ENCODE data around the gene SLC27A2.

Gene SLC27A2

DNA sequence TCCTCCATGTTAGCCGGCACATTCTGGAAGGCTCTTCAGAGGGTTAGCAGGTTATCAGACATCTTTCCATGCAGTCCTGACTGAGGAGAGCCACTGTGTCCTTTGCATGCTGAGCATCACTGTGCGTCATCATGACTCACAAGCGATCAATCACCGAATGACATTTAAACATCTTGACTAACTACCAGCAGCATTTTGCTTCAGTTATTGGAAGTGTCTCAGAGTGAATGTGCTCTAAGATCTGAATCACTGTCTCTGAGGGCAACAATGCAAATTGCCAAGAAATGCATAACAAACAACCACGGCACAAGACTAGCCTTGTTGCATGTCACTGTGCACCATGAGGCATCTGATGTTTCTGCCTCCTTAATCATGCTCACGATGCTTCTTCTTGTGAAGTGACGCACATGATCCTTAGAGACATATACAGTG lies 44.6 kb upstream of the SLC27A2 start:
- H3K27ac ChIP-seq (ENCODE audit: low read depth, low read length): no peak overlapping the region
- H3K79me2 ChIP-seq (ENCODE audit: insufficient read depth, low read length): no peaks in the 10 kb centered on the region
- no peaks in the 10 kb centered on the region for H3F3A ChIP-seq (ENCODE audit: insufficient read depth)
- no peak overlapping the region for H3K9ac ChIP-seq (ENCODE audit: low read length)
- H4K20me1 ChIP-seq (ENCODE audit: low read depth, low read length): no peaks in the 10 kb centered on the region
- H3K9me2 ChIP-seq (replicated peaks; ENCODE audit: insufficient read depth, low read length): no peaks in the 10 kb centered on the region
- no peak overlapping the region for H3K4me3 ChIP-seq (ENCODE audit: insufficient read depth, low read length, poor library complexity, severe bottlenecking)
- no peak overlapping the region for H3K4me2 ChIP-seq (ENCODE audit: low read depth, low read length, poor library complexity, severe bottlenecking)
- no peak for TF ChIP-seq EZH2phosphoT487 (conservative IDR thresholded peaks at IDR 0.05; ENCODE audit: low read length)
- TF ChIP-seq, protein P1, sequence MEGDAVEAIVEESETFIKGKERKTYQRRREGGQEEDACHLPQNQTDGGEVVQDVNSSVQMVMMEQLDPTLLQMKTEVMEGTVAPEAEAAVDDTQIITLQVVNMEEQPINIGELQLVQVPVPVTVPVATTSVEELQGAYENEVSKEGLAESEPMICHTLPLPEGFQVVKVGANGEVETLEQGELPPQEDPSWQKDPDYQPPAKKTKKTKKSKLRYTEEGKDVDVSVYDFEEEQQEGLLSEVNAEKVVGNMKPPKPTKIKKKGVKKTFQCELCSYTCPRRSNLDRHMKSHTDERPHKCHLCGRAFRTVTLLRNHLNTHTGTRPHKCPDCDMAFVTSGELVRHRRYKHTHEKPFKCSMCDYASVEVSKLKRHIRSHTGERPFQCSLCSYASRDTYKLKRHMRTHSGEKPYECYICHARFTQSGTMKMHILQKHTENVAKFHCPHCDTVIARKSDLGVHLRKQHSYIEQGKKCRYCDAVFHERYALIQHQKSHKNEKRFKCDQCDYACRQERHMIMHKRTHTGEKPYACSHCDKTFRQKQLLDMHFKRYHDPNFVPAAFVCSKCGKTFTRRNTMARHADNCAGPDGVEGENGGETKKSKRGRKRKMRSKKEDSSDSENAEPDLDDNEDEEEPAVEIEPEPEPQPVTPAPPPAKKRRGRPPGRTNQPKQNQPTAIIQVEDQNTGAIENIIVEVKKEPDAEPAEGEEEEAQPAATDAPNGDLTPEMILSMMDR (IDR thresholded peaks at IDR 0.05; ENCODE audit: insufficient read depth, low read length, poor library complexity, severe bottlenecking): no peak
- H2AFZ ChIP-seq (ENCODE audit: low read depth, low read length, severe bottlenecking): no peak overlapping the region
- H3K9me3 ChIP-seq (ENCODE audit: insufficient read depth, low read length): no peaks in the 10 kb centered on the region
- no peaks in the 10 kb centered on the region for H3K36me3 ChIP-seq (ENCODE audit: low read length)
- H3K27me3 ChIP-seq (ENCODE audit: low read length): no peaks in the 10 kb centered on the region

DNA sequence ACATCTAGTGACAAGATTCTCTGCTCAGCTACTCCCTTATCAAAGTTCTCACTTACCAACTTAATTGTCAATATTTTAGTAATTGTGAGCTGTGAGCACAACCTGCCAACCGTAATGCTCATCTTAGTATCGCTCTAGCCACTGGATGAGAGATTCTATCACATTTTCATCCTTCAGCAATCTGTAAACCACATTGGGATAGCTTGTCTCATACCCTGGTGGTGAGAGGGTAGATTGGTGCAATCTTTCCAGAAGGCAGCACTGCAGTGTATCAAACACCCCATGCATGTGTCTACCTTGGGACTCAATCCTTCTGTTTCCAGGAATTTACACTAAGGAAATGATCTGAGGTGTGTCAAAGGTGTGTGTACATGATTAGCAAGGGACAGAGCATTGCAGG lies 44.1 kb upstream of the SLC27A2 start:
- no peaks in the 10 kb centered on the region for H3K36me3 ChIP-seq (ENCODE audit: low read length)
- H3K9ac ChIP-seq (ENCODE audit: low read length): no peak overlapping the region
- no peaks in the 10 kb centered on the region for H3K79me2 ChIP-seq (ENCODE audit: insufficient read depth, low read length)
- TF ChIP-seq EZH2phosphoT487 (conservative IDR thresholded peaks at IDR 0.05; ENCODE audit: low read length): no peak
- TF ChIP-seq, protein P1 (IDR thresholded peaks at IDR 0.05; ENCODE audit: insufficient read depth, low read length, poor library complexity, severe bottlenecking): no peak
- H3K9me3 ChIP-seq (ENCODE audit: insufficient read depth, low read length): no peaks in the 10 kb centered on the region
- no peak overlapping the region for H3K4me2 ChIP-seq (ENCODE audit: low read depth, low read length, poor library complexity, severe bottlenecking)
- no peak overlapping the region for H2AFZ ChIP-seq (ENCODE audit: low read depth, low read length, severe bottlenecking)
- H3K4me3 ChIP-seq (ENCODE audit: insufficient read depth, low read length, poor library complexity, severe bottlenecking): no peak overlapping the region
- no peaks in the 10 kb centered on the region for H4K20me1 ChIP-seq (ENCODE audit: low read depth, low read length)
- H3K27me3 ChIP-seq (ENCODE audit: low read length): no peaks in the 10 kb centered on the region
- H3K27ac ChIP-seq (ENCODE audit: low read depth, low read length): no peak overlapping the region
- H3F3A ChIP-seq (ENCODE audit: insufficient read depth): no peaks in the 10 kb centered on the region
- no peaks in the 10 kb centered on the region for H3K9me2 ChIP-seq (replicated peaks; ENCODE audit: insufficient read depth, low read length)

DNA sequence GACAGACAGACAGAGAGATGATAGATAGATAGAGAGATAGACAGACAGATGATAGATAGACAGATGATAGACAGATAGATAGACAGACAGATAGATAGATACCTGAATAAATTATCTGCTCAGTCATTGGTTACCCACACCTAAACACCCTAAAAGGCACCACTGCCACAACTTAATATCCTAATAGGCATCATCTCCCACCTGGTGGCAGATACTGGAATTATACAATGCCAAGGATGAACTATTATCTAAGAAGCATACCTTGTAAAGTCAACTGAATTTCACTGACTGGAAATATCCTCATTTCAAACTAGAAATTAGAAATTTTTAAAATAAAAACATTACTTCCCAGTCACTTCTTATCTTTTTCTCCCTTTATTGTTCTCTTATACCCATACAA lies 43.6 kb upstream of the SLC27A2 start:
- Histone ChIP-seq H3K9me3 (ENCODE audit: insufficient read depth, low read length) (no peaks in the 10 kb centered on the region), H4K20me1 (ENCODE audit: low read depth, low read length) (no peaks in the 10 kb centered on the region), H3F3A (ENCODE audit: insufficient read depth) (no peaks in the 10 kb centered on the region), H3K9ac (ENCODE audit: low read length) (no peak overlapping the region), H3K27me3 (ENCODE audit: low read length) (no peaks in the 10 kb centered on the region), H3K79me2 (ENCODE audit: insufficient read depth, low read length) (no peaks in the 10 kb centered on the region), H3K4me3 (ENCODE audit: insufficient read depth, low read length, poor library complexity, severe bottlenecking) (no peak overlapping the region), H3K9me2 (replicated peaks; ENCODE audit: insufficient read depth, low read length) (no peaks in the 10 kb centered on the region), H3K36me3 (ENCODE audit: low read length) (no peaks in the 10 kb centered on the region), H3K4me2 (ENCODE audit: low read depth, low read length, poor library complexity, severe bottlenecking) (no peak overlapping the region), H2AFZ (ENCODE audit: low read depth, low read length, severe bottlenecking) (no peak overlapping the region), H3K27ac (ENCODE audit: low read depth, low read length) (no peak overlapping the region)
- no peak for TF ChIP-seq EZH2phosphoT487 (conservative IDR thresholded peaks at IDR 0.05; ENCODE audit: low read length)
- TF ChIP-seq, protein P1 (IDR thresholded peaks at IDR 0.05; ENCODE audit: insufficient read depth, low read length, poor library complexity, severe bottlenecking): no peak

Measured in SU-DHL-6 (cell line).